Stimulated activated naive CD4-positive, alpha-beta T cell (primary cell): ENCODE measurements around the gene MACROD2.

Source experiments
- DNase-seq, 6 experiments: peaks; one replicate each; lab custom pipeline; 2025; lab: John Stamatoyannopoulos, UW

MACROD2 gene

GRCh38 chr20:14816471-14816870 lies 821.2 kb downstream of the MACROD2 start:
- DNase-seq, result no peak

GRCh38 chr20:14817101-14817500 lies 821.8 kb downstream of the MACROD2 start:
- DNase-seq, result no peak

- no peak for DNase-seq
Observed at GRCh38 chr20:14820771-14821170, 825.5 kb downstream of the MACROD2 start.

- DNase-seq, result no peak
Observed at GRCh38 chr20:14821251-14821650, 825.9 kb downstream of the MACROD2 start.

- no peak for DNase-seq
Observed at GRCh38 chr20:14824996-14825395, 829.7 kb downstream of the MACROD2 start.

- no peak for DNase-seq
Observed at GRCh38 chr20:14826543-14827313, 831.4 kb downstream of the MACROD2 start.

GRCh38 chr20:14828459-14828858 lies 833.1 kb downstream of the MACROD2 start:
- no peak for DNase-seq

- no peak for DNase-seq
Observed at GRCh38 chr20:14829906-14830305, 834.6 kb downstream of the MACROD2 start.

- DNase-seq, result no peak
Observed at GRCh38 chr20:14830466-14830865, 835.1 kb downstream of the MACROD2 start.

GRCh38 chr20:14830899-14831298 lies 835.6 kb downstream of the MACROD2 start:
- DNase-seq, result no peak

GRCh38 chr20:14832630-14833029 lies 837.3 kb downstream of the MACROD2 start:
- no peak for DNase-seq

GRCh38 chr20:14838663-14839628 lies 843.6 kb downstream of the MACROD2 start:
- DNase-seq, result no peak

GRCh38 chr20:14845199-14846160 lies 850.2 kb downstream of the MACROD2 start:
- DNase-seq, result no peak

GRCh38 chr20:14848806-14849205 lies 853.5 kb downstream of the MACROD2 start:
- DNase-seq, result no peak

- DNase-seq, result no peak
Observed at GRCh38 chr20:14853079-14853478, 857.8 kb downstream of the MACROD2 start.

- no peak for DNase-seq
Observed at GRCh38 chr20:14855171-14855570, 859.9 kb downstream of the MACROD2 start.

- no peak for DNase-seq
Observed at GRCh38 chr20:14859627-14860026, 864.3 kb downstream of the MACROD2 start.

- no peak for DNase-seq
Observed at GRCh38 chr20:14860410-14860814, 865.1 kb downstream of the MACROD2 start.

GRCh38 chr20:14861028-14861699 lies 865.8 kb downstream of the MACROD2 start:
- DNase-seq, result no peak

- DNase-seq, result no peak
Observed at GRCh38 chr20:14865169-14865568, 869.9 kb downstream of the MACROD2 start.

GRCh38 chr20:14865731-14866130 lies 870.4 kb downstream of the MACROD2 start:
- DNase-seq, result no peak
